HG02885 (cell line): ENCODE measurements around the gene IKBKE.
A peak's percentile ranks its signal among the peaks of the same experiment; 100 is the strongest.

Experiments used
- ATAC-seq: cut with Tn5 transposase; IDR thresholded peaks from one replicate; pipeline ENCODE4 v1.9.1; 2021; ENCODE audit warnings: mild to moderate bottlenecking; ENCODE audit not compliant: unreplicated experiment, poor library complexity

IKBKE gene

GRCh38 chr1:206451134-206451686 is 19.1 kb upstream of the IKBKE start:
- no peak for ATAC-seq

GRCh38 chr1:206453111-206453510 is 17.2 kb upstream of the IKBKE start:
- ATAC-seq, result no peak

- ATAC-seq, result no peak
Measured at GRCh38 chr1:206455289-206455665, 15.0 kb upstream of the IKBKE start.

- no peak for ATAC-seq
Measured at GRCh38 chr1:206455666-206456344, 14.5 kb upstream of the IKBKE start.

DNA sequence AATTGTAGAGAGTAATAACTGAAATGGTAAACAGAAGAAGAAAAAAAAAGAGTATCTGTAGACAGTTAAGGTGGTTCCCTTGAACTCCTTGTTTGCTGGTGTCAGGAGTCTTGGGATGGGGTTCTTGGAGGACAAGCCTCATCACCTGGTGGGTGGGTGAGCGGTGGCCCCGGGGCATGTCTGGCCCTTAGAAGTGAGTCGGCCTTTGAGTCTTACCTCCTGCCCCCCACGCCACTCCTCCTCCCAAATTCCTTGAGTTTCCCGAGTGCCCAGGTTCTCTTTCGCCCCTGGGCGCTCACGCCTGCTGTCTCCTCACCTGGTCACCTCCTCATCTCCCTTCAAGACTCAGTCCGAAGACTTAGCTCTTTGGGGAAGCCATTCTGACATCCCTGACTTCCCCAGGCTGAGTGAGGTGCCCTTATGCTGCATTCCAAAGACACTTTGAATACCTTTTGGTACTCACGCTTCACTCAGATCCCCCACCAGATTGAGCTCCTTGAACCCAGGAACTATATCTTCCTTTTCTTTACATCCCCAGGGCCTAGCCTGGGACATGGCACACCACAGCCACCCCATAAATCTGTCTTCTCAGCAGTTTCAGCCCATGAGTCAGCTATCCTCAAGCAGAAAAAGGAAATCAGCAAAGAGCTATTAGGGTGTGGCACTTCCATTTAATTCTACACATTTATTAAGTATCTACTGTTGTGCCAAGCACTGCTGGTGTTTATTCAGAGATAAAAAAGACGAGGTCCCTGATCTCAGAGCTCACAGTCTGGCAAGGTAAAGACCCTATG is 13.5 kb upstream of the IKBKE start:
- ATAC-seq, result no peak

DNA sequence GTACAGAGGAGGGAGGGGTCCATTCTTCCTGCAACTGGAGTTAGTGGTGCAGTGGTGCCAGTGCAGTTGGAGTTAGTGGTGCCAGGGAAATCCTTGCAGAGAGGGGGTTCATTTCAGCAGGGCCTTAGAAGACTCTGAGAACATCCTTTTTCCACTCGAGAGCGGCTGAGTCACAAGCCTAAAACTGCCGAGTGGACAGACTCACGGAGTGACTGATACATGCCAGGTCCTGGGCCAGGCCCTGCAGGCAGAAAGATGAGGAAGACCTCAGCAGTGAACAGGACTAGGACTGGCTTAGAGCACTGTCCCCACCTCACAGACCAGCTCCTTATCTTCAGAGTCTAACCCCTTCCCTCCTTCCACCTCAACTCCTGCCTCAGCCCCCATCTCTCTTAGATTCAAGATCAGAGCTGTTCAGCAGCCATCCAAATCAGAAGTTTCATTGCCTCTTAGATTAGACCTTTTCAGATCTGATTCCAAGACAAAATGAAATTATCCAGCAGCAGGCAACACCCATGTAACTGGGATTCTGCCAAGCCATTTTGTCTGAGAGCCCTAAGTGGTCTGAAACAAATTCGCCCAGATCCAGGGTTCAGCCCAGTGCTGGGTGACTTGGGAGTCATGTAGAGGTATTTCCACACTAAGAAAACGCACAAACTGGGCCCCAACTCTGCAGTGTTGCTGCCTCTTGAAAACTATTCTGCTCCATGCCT is 12.7 kb upstream of the IKBKE start:
- ATAC-seq, result no peak

GRCh38 chr1:206459703-206460102 is 10.6 kb upstream of the IKBKE start:
- no peak for ATAC-seq

DNA sequence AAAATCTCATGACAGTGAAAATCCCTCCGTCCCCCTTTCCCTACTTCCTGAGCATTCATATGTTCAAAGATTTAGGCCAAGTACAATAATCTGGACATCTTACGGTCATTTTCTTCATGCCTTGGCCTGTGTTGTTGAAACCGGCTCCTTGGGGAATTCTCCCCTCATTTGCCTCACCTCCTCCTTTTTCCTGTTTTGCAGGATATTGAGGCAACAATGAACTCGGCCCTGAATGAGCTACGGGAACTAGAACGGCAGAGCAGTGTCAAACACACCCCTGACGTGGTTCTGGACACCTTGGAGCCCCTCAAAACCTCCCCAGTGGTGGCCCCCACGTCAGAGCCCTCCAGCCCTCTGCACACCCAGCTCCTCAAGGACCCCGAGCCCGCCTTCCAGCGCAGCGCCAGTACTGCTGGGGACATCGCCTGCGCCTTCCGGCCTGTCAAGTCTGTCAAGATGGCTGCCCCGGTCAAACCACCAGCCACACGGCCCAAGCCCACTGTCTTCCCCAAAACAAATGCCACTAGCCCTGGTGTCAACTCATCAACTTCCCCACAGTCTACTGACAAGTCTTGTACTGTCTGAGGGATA is 9.3 kb upstream of the IKBKE start:
- no peak for ATAC-seq

- peak; percentile 66 for ATAC-seq
Measured at GRCh38 chr1:206461602-206462455, 8.4 kb upstream of the IKBKE start.

GRCh38 chr1:206463137-206463536 is 7.1 kb upstream of the IKBKE start:
- no peak for ATAC-seq

DNA sequence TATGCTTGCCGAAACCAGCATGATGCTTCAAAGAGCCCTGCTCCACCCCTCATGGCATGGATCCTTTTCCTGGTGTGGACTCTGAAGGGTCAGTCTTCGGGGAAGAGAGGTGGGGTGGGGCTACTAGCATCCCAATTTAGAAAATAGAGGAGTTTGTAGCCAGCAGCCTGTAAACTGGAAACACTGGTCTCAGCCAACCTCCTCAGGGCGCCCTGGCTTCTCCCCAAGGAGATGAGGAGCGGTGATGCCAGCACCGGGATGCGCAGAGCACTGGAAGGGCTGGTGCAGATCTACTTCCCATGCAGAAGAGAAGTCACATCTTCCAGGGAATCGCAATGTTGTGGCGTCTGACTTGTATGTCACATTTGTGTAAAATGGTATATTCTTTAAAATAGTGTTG is 6.4 kb upstream of the IKBKE start:
- ATAC-seq, result no peak

DNA sequence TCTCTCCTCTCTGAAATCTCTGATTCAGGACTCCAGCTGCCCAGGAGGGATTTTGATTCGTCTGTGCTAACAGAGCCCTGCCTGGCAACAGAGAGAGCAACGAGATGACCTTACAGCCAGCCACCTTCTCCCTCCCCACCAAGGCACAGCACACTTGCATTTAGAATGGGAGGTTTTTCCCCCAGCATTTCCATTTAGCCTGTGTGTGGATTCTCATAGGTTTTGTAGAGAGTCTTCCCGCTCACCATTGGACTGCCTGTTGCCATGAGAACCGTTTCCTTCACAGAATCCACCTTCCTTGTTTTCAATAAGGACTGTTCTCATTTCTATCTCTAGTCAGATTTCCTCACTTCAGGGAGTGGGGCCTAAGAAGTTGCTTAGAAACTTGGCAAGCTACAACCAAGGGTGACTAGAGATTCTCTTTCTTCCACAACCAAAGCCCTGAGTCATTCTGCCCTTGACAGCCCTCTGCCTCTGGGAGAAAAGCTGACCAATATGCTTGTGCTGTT is 5.8 kb upstream of the IKBKE start:
- ATAC-seq, result no peak

DNA sequence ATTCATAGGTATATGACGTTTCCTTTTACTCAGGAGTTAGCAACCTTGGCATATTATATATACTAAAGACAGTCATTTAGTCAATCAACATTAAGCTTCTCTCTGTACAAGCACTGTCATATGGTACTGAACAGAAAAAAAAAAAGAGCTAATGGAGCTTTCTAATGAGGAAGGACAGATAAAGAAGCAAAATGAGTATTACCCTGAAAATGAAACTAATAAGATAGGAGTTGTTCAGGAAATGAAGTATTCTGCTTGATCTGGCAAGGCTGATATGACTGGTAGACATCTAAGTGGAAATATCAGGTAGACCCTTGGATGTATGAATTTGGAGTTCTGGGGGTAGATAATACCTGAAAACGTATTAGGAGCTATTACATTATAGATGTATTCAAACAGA is 4.3 kb upstream of the IKBKE start:
- no peak for ATAC-seq

DNA sequence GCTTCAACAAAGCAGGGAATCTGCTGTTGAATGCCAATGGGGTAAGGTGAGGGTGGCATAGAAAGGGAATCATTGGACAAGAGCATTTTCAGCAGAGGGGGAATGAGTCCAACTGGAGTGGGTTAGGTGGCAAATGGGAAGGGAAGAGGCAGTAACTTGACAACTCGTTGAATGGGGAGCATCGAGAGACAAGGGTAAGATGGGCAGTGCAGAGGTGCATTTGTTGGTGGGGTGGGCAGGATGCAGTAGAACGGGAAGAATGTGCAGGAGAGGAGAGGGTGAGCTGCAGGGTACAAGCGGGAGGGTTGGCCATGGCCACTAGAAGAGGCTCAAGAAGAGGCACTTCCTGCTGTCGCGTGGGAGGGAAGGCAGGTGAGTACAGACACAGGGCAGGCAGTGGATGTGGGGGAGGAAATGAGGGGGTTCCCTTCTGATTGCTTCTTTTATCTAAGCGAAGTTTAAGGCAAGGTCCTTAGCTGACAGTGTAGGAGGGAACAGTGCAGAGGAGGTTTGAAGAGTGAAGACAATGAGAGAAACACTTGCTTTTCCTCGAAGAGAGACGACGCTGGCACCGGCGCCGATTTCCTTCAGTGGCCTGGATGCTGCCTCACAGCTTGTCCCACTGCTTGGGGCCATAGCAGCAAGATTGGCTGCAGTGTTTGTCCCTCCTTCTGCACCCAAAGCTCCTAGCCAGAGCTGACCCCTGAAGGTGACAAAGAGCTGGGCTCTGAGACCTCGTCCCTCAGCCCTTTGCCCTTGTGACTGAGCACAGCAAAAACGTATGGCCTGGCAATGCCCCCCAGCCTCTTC is 3.2 kb upstream of the IKBKE start:
- ATAC-seq, result no peak

DNA sequence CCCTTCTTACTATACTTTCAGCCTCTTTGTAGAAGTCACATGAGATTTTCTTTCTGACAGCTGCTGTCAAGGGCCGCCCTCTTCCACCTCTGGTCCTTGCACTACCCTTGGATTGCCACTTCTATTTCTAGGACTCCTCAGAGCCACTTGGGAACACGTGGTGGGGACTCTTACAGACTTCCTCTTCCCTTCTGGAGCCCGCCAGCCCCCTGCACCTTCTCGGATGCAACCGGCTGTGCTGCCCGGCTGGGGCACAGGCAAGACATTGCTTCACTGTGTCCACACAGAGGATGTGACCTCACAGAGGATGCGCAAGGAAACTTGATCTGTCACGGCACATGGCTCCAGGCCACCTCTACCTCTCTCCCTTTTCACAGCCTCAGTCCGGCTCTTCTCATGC is 2.4 kb upstream of the IKBKE start:
- ATAC-seq, result no peak

DNA sequence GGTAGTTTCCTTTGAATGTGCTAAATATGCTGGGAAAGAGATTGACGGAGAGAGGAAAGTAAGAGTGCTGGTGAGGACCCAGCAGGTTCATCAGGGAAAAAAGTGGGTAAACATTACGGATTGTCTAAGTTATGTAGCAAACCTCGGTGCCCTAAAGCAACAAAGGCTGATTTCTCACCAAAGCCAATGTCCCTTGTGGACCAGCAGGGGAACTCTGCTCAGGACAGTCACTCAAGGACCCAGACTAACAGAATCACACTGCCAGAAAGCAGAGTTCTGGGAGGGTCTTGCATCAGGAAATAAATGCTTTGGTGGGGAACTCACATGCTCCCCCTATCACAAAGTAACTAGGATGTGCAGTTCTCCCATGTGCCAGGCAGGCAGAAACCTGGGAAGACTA is 1.7 kb upstream of the IKBKE start:
- ATAC-seq, result no peak

GRCh38 chr1:206469411-206469932 is 804 bp upstream of the IKBKE start:
- no peak for ATAC-seq

DNA sequence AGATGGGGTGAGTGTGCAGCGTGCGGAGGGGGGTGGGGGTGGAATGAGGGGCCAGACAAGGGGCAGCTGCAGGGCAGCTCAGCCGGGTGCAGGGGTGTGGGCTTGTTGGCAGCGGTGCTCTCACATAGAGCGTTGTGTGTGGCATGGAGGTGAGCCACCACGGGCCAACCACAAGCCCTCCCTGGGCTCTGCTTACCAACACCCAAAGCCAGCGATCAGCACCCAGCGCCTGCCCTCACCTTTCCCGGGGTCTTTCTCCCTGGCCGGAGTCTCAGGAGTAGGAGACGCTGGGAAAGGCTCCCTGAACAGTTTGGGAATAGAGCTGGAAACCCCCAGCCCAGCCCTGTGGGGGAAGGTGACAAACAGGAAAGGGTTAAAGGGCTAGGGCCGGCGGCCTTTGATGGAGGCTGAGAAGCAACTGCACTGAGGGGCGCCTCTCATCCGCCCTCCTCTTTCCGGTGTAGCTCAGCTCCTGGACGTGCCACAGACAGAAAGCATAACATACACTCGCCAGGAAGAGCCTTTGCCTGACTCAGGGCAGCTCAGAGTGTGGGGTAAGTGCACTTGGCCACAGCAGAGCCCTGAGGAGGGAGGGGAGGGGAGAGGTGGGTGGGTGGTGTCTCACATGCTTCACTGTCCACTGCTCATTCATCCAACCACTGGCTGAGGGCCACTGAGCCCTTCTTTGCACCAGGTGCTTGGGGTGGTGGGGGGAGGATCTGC is 577 bp downstream of the IKBKE start:
- peak; percentile 36 for ATAC-seq
